ENCODE results near the gene PROM1.

The PROM1 gene

DNA sequence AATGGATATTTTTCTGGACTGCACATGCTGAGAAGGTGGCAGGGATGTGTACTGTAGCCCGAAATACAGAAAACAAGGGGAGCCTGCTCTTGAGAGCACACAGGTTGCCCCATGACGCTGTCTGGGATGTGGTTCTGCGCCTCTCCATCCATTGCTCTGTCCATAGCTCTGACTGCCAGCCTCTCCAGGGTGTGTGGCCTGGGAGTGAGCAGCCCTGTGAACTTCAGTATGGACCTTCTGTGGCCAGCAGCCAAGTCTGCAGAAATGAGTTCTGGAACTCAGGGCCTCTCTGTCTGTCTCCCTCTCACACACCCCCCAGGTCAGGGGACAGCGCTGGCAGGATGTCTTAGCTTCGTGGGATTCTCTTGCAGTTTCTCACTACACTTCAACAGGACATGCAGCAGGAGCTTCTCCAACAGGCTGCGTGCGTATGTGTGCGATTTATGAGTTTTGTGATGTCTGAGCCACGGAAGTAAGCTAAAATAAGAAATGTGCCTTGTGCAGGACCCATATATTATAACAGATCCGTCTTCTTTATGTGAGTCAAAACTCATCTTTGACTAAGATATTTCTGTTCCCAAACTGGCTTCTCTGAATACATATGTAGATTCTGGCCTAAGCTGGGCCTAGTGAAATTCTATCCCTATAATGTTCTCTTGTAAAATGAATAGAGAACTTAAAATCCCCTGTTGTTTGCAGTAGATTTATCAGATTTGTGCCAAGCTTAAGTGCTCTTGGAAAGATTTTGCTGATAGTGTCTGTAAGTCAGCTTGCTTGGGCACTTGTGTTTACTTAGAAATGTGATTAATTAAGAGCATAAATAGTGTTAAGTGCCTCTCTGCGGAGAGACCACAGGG is 40.0 kb downstream of the PROM1 start (continued):
- no peak for TF ChIP-seq ZNF830 (tag by site-specific recombination; IDR thresholded peaks at IDR 0.05; ENCODE audit: low read depth)
- no peak for TF ChIP-seq ZNF473 (tag by site-specific recombination; IDR thresholded peaks at IDR 0.05)
- TF ChIP-seq SALL2 (tag by site-specific recombination; IDR thresholded peaks at IDR 0.05; ENCODE audit: borderline replicate concordance), result no peak
- peak; percentile 53; the same call in 1 of the 2 replicates for TF ChIP-seq TRIM28 (IDR thresholded peaks at IDR 0.05; ENCODE audit: borderline replicate concordance, low read length)
- TF ChIP-seq ZNF521 (tag by site-specific recombination; IDR thresholded peaks at IDR 0.05), result no peak
- TF ChIP-seq OVOL3 (tag by site-specific recombination; IDR thresholded peaks at IDR 0.05), result no peak
- 0 out of 2 replicates have a peak, but pooled peaks have one; percentile 8 for TF ChIP-seq GLIS1 (tag by site-specific recombination; IDR thresholded peaks at IDR 0.05)
- TF ChIP-seq, protein P1, sequence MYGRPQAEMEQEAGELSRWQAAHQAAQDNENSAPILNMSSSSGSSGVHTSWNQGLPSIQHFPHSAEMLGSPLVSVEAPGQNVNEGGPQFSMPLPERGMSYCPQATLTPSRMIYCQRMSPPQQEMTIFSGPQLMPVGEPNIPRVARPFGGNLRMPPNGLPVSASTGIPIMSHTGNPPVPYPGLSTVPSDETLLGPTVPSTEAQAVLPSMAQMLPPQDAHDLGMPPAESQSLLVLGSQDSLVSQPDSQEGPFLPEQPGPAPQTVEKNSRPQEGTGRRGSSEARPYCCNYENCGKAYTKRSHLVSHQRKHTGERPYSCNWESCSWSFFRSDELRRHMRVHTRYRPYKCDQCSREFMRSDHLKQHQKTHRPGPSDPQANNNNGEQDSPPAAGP (tag by site-specific recombination; IDR thresholded peaks at IDR 0.05), result no peak
- TF ChIP-seq BCL11A (tag by site-specific recombination; IDR thresholded peaks at IDR 0.05; ENCODE audit: low read depth), result no peak
- TF ChIP-seq ZNF10 (tag by site-specific recombination; IDR thresholded peaks at IDR 0.05), result no peak
- no peak for TF ChIP-seq ZNF24 (tag by site-specific recombination; IDR thresholded peaks at IDR 0.05)
- no peak for TF ChIP-seq ZNF548 (tag by site-specific recombination; IDR thresholded peaks at IDR 0.05)
- TF ChIP-seq ZNF121 (tag by site-specific recombination; IDR thresholded peaks at IDR 0.05), result no peak
- no peak for TF ChIP-seq ZNF202 (tag by site-specific recombination; IDR thresholded peaks at IDR 0.05; ENCODE audit: borderline replicate concordance)
- TF ChIP-seq, protein P2, sequence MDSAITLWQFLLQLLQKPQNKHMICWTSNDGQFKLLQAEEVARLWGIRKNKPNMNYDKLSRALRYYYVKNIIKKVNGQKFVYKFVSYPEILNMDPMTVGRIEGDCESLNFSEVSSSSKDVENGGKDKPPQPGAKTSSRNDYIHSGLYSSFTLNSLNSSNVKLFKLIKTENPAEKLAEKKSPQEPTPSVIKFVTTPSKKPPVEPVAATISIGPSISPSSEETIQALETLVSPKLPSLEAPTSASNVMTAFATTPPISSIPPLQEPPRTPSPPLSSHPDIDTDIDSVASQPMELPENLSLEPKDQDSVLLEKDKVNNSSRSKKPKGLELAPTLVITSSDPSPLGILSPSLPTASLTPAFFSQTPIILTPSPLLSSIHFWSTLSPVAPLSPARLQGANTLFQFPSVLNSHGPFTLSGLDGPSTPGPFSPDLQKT (IDR thresholded peaks at IDR 0.05; ENCODE audit: borderline replicate concordance, low read depth, low read length), result no peak
- TF ChIP-seq KLF1 (tag by site-specific recombination; IDR thresholded peaks at IDR 0.05), result no peak
- no peak; the same call in 1 of the 2 replicates for TF ChIP-seq ZEB2 (tag by site-specific recombination; IDR thresholded peaks at IDR 0.05)
- no peak for TF ChIP-seq ZNF140 (tag by site-specific recombination; IDR thresholded peaks at IDR 0.05)
- TF ChIP-seq GLI2 (tag by site-specific recombination; IDR thresholded peaks at IDR 0.05; ENCODE audit: borderline replicate concordance, low read depth), result no peak
- no peak for TF ChIP-seq ZNF114 (tag by site-specific recombination; IDR thresholded peaks at IDR 0.05)
- TF ChIP-seq ZNF660 (tag by site-specific recombination; IDR thresholded peaks at IDR 0.05), result no peak
- TF ChIP-seq ZNF214 (tag by site-specific recombination; IDR thresholded peaks at IDR 0.05; ENCODE audit: borderline replicate concordance), result no peak
- peak; percentile 37; the same call in 1 of the 2 replicates for TF ChIP-seq TCF7L2 (IDR thresholded peaks at IDR 0.05; ENCODE audit: borderline replicate concordance, low read depth, low read length)
- TF ChIP-seq ZNF341 (tag by site-specific recombination; IDR thresholded peaks at IDR 0.05; ENCODE audit: low read depth), result no peak
- no peak for TF ChIP-seq ZFP3 (tag by site-specific recombination; IDR thresholded peaks at IDR 0.05; ENCODE audit: low read depth)
- no peak for TF ChIP-seq ZNF530 (tag by site-specific recombination; IDR thresholded peaks at IDR 0.05; ENCODE audit: low read depth)
- 0 out of 2 replicates have a peak, but pooled peaks have one; percentile 10 for TF ChIP-seq ZSCAN30 (tag by site-specific recombination; IDR thresholded peaks at IDR 0.05)
- TF ChIP-seq IKZF3 (tag by site-specific recombination; IDR thresholded peaks at IDR 0.05), result 0 out of 2 replicates have a peak, but pooled peaks have one; percentile 23
- no peak for TF ChIP-seq EGR2 (tag by site-specific recombination; IDR thresholded peaks at IDR 0.05; ENCODE audit: low read depth)
- TF ChIP-seq, protein P3, sequence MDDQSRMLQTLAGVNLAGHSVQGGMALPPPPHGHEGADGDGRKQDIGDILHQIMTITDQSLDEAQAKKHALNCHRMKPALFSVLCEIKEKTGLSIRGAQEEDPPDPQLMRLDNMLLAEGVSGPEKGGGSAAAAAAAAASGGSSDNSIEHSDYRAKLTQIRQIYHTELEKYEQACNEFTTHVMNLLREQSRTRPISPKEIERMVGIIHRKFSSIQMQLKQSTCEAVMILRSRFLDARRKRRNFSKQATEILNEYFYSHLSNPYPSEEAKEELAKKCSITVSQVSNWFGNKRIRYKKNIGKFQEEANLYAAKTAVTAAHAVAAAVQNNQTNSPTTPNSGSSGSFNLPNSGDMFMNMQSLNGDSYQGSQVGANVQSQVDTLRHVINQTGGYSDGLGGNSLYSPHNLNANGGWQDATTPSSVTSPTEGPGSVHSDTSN (CRISPR knock-in tag; IDR thresholded peaks at IDR 0.05), result no peak
- TF ChIP-seq SP3 (tag by site-specific recombination; IDR thresholded peaks at IDR 0.05), result no peak
- TF ChIP-seq, protein P4, sequence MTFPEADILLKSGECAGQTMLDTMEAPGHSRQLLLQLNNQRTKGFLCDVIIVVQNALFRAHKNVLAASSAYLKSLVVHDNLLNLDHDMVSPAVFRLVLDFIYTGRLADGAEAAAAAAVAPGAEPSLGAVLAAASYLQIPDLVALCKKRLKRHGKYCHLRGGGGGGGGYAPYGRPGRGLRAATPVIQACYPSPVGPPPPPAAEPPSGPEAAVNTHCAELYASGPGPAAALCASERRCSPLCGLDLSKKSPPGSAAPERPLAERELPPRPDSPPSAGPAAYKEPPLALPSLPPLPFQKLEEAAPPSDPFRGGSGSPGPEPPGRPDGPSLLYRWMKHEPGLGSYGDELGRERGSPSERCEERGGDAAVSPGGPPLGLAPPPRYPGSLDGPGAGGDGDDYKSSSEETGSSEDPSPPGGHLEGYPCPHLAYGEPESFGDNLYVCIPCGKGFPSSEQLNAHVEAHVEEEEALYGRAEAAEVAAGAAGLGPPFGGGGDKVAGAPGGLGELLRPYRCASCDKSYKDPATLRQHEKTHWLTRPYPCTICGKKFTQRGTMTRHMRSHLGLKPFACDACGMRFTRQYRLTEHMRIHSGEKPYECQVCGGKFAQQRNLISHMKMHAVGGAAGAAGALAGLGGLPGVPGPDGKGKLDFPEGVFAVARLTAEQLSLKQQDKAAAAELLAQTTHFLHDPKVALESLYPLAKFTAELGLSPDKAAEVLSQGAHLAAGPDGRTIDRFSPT (tag by site-specific recombination; IDR thresholded peaks at IDR 0.05), result no peak
- no peak for TF ChIP-seq ZBTB17 (tag by site-specific recombination; IDR thresholded peaks at IDR 0.05)
- TF ChIP-seq ZNF157 (tag by site-specific recombination; IDR thresholded peaks at IDR 0.05), result no peak
- no peak for TF ChIP-seq ZNF302 (tag by site-specific recombination; IDR thresholded peaks at IDR 0.05; ENCODE audit: low read depth)
- no peak for TF ChIP-seq ZIC2 (tag by site-specific recombination; IDR thresholded peaks at IDR 0.05)
- no peak for TF ChIP-seq ZNF155 (tag by site-specific recombination; IDR thresholded peaks at IDR 0.05)
